DMS53 treated with DMSO at 0.1 percent for 48 hours (cell line): ENCODE measurements around the gene TAAR9.
A peak's percentile ranks its signal among the peaks of the same experiment; 100 is the strongest.
"Not testable (repeated sequence)": the region's sequence is repeated elsewhere in the genome, so short reads cannot be mapped to it uniquely, and the experiment has no call there.

ENCODE experiments used
- DNase-seq: peaks from one replicate; lab custom pipeline; 2025; ENCODE audit not compliant: unreplicated experiment; lab: John Stamatoyannopoulos, UW

Gene TAAR9

DNA sequence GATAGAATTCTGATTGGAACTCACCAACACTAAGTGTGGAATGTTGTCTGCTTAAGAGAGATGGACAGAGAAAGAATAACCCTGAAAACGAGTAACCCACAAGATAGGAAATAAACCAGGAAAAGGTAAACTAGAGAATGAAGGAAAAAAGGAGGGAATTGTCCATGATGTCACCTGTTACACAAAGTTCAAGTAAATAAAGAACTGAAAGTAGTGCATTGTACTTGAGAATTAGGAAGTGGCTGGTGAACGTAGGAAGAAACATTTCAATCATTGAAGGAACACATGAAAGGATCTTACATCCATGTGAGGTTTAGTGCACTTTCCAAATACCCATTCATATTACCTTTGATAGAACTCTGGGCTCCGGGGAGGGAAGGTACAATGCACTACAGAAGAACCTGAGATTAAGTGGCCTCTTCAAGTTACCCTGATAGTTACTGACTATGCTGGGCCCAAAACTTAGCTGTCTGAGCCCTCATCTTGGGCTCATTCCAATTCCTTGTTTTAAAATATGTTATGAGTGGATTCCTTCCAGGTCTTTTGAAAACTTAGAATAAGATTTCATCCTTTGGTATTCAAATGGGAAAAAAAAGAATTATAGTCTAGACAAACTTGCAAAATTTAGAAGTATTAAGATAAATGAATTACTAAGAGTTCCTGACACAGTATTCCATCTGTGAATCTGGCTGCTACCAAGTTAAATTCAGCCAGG, 24.1 kb upstream of the TAAR9 start:
- DNase-seq = no peak

DNA sequence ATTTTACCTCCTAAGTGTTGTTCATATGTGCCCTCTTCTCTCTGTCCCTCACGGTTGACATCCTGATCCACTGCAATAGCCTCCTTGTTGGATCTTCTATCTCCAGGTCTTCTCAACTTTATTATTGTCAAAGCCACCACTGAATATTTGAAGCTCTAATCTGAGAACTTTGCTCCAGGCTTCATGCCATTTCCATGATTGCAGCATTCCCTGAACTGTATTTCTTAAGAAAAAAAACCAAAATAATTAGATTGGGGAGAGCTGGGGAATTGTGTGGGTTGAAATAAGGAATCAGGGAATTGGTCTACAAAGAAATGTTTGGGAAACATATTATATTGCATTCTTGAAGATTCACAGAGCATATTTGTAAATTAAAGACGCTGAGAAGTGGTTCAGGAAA, 22.7 kb upstream of the TAAR9 start:
- no peak for DNase-seq

DNA sequence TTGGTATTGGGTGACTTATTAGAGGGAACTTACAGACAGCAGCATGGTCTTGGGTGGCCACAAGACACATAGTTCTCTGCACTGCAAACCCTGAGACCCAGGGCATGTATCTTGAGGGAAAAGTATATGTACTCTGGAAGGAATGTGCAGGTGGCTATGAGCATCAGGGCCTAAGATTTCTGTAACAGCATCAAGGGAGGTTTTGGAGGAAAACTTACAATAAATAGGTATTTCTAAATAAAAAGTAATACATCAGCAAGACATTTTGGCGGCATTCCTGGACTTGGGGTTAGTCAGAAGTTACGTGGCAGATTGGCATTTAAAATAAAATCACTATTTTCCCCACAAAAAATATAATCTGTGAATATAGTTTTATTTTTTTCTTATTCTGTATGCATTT, 17.1 kb upstream of the TAAR9 start:
- no peak for DNase-seq

DNA sequence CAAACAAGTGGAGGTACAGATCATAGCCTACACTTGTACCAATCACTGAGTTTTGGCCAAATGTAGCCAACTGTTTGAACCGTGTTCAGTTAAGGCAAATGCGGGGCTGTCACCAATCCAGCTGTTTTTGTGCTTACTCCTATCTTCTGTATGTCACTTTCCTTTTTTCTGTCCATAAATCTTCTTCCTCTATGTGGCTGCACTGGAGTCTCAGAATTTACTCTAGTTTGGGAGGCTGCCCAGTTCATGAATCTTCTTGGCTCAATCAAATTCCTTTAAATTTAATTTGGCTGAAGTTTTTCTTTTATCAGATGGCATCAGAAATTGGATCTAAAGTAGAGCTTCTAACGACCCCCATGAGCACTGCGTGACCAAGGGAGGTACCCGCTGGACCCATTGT, 13.4 kb upstream of the TAAR9 start:
- no peak for DNase-seq

DNA sequence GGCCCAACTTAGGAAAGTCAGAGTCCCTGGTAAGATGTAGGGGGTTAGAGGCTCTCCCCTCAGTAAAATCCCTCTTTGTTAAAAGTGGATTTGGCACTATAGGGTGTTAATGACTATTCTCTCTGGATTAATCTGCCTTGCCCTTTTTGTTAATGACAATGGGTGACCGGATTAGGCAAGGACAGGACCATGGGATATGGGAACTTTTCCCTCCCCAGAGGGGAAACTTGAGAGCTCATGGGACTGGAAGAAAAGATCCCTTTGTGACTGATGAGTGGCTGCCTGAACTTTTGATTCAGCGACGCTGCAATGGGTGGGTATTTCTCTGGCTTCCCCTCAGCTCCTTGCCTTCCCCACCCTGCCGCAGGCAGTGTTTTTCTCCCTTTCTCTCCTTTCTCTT, 12.2 kb upstream of the TAAR9 start:
- DNase-seq = no peak

DNA sequence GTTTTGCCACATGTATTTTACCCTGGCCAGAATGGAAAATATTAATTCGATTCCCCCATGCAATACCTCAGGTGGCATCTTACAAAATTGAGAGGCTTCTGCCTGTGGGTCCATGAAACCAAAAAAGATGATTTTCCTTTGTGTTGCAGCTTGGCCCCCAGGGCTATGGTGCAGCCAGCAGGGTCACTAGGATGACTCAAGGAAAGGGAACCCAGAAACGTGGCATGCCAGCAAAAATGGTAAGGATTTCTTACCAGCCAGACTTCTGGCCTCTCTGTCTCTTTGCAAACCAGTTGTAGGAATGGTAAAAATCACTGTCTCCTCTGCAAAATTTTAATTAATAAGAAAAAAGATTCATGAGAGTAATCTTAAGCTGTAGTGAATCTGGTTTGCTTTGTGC, 11.6 kb upstream of the TAAR9 start:
- no peak for DNase-seq

DNA sequence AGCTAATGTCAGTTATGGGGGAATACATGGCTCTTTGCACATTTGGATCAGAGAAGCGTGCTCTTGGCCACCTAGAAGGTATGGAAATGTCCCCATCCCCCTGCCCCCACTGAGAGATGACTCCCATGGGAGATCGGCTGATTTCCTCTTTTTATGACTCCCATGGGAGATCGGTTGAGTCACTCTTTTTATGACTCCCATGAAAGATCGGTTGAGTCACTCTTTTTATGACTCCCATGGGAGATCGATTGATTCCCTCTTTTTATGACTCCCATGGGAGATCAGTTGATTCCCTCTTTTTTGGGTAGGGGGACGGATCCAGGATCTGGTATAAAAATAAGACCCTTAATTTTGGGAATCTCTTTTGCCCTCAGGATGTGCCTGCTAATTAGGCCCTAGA, 10.3 kb upstream of the TAAR9 start:
- no peak for DNase-seq

DNA sequence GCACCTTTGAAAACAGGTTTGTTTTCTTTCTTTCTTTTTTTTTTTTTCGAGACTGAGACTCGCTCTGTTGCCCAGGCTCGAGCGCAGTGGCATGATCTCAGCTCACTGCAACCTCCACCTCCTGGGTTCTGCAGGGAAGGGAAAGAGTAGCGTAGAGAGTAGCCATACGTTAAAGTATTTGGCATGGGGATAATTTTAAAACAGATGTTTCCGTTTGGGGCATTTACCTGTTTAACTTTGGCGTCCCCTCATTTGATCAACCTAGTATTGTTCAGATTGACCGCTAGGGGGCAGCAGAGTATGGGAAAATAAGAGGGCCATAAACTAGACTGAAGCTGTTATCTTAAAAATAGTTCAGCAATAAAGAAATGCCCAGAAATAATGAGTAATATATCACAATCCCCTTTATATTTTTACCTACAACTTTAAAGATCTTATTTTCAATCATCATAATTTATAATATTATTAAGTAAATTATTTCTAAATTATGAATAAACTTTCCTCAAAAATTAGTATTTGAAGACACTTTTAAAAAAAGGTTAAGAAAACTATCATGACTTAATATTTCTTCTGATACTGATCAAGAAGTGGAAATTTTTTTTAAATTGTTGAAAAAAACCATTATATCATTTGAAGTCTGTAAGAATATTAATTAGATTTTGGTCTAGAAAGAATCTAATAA, 7.6 kb upstream of the TAAR9 start:
- peak; percentile 39 for DNase-seq

DNA sequence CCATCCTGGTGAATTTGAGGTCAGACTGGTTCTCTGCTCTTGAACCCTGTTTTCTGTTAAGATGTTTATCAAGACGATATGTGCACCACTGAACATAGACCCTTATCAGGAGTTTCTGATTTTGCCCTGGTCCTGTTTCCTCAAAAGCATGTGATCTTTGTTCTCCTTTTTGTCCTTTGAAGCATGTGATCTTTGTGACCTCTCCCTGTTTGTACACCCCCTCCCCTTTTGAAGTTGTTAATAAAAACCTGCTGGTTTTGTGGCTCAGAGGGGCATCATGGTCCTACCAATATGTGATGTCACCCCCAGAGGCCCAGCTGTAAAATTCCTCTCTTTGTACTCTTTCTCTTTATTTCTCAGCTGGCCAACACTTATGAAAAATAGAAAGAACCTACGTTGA, 3.5 kb upstream of the TAAR9 start:
- not testable (repeated sequence) for DNase-seq

DNA sequence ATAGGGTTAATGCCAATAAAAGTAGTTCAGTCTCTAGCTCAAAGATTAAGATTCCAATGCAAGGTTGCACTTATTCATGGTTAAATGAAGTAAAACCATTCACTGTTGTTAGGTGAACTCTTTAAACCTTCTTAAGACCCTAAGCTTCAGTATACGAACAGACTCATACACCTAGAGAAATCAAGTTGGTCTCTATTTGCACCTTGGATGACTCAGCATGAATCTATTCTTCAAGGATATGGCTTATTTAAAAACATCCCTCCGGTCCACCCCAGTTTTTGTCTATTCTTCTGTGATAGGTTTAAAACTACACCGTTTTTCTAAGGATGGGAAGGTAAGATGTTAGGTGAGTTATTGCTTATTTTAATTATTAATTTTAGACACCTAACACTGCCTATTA, 932 bp upstream of the TAAR9 start:
- no peak for DNase-seq

DNA sequence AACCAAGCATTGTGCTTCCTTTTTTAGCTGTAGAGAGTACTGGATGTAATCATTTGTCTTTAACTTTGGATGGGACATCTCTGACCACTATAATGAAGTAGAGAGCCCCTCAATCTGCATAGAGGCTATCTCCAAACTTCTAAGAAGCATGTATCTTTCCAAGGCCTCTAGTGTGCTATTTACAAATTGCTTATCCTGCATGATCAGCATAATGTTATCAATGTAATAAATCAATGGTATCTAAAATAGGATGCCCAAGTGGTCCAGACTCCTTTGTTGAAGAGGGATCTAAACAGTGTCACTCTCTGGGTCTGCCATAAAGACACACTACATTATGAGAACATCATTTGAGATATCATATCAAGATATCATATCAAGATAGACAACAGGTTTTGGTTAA, 6.7 kb downstream of the TAAR9 start:
- DNase-seq = no peak

DNA sequence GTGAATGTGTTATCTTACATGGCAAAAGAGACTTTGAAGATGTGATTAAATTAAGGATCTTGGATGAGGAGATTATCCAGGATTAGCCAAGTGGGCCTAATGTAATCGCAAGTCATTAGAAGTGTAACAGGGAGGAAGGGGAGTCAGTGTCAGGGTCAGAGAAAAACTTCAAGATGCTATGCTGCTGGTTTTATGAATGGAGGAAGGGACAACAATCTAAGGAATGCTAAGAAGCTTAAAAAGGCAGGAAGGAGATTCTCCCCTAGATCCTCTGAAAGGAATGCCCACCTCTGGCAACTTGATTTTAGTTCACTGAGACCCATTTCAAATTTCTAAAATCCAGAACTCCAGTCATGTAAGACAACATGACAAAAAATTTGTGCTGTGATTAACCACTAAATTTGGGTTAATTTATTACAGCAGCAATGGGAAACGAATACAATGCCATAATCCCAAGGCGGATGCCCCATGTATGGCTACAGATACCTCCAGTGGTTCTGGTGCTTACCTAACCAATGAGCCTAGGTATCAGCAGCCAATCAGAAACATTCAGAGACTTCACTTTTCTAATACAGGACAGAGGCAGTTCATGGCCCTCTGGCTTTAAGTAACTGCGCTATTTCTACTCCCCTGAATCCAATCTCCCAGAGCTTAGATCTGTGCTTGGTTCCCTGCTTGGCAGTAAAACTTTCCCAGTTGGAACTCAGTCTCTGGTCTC, 10.8 kb downstream of the TAAR9 start:
- DNase-seq = no peak

DNA sequence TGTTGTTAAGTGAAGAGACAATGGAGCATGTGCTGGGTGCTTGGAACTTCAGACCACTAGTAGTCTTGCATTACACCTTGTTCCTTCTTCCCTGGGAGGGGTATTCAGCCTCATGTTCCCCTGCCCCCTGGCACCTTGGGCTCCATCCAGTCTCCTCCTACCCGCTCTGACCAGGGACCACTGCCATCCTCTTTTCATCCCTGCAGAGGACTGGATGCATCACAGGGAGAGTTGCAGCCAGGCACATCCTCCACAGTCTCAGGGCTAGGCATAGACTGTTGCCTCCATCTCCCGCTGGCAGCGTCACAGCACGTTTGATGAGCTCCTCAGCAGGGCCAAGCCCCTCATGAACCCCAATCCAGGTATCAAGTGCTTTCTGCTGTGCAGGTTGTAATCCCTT, 13.1 kb downstream of the TAAR9 start:
- no peak for DNase-seq

DNA sequence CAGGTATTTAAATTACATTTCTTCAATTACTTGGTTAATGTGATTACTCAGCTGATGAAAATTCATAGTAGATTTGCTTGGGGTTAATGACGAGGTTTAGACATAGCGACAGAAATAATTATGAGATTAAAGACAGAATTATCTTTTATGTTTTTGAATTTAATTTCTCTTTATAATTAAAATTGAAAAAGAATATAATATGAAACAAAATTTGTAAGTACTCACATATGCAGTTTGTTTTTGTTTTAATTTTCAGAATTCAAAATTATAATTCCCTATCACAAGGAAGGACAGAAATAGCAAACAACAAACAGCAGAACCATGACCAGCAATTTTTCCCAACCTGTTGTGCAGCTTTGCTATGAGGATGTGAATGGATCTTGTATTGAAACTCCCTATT, 14.3 kb downstream of the TAAR9 start, which contains the start of gene TAAR8:
Gene TAAR8 (plus strand): TSS at position 301 of the 400 bp plus-strand sequence. CDS start 21 bp downstream, at position 322.
- DNase-seq = no peak

DNA sequence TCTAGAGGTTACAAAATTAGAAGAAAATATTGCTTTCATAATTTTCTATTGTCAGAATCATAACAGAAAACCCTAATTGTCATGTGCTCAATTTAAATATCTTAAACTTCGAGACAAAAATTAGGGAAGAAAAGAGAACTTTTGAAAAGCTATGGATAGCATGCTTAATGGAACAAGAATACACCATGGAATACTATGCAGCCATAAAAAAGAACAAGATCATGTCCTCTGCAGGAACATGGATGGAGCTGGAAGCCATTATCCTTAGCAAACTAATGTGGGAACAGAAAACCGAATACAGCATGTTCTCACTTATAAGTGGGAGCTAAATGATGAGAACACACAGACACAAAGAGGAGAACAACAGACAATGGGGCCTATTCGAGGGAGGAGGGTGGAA, 22.0 kb downstream of the TAAR9 start:
- DNase-seq = not testable (repeated sequence)

DNA sequence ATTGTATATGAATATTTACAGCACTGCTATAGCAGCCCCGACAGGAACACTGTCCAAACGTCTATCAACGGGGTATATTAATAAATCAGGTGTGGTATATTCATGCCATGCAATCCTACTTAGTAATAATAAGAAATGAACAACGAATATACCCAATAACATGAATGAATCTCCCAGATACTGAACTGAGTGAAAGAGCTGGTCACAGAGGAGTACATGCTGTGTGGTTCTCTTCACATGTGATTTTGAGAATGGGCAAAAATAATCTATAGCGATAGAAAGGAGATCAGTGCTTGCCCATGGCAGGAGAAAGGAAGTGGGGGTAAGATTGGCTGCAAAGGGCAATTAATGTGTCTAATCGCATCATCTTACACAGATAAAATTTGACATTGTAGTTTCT, 28.3 kb downstream of the TAAR9 start:
- DNase-seq = no peak

DNA sequence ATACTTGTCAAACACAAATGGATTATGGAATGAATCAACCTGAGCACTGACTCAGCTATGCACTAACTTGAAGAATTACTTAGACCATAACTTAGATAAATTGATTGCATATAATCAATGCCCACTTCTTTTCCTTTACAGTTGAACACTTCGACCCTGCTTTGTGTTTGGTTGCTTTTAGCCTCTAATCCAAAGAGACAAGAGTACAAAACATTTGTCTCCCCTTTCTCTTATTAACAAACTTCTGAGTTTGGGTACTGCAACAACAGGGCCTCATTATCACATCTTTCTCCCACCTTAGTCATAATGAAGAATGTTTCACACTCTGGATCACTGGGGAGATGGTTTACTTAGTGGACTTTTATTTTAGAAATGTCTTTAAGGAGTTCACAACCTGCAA, 29.5 kb downstream of the TAAR9 start:
- DNase-seq = no peak

DNA sequence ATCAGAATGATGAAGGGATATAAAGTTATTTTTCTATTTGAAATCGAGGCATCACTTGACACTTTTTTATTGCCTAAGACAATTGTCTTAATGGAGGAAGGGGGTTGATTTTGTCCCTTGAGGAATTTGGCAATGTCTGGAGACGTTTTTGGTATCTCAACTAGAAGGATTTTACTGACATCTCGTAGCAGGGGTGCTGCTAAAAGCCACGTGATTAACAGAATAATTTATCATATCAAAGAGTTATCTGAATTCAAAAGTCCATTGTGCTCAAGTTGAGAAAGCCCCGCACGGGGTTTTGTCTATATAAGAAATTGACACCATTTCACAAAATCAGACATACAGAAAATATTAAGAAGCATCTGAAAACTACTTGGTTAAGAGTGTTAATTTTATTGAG, 30.5 kb downstream of the TAAR9 start:
- no peak for DNase-seq

DNA sequence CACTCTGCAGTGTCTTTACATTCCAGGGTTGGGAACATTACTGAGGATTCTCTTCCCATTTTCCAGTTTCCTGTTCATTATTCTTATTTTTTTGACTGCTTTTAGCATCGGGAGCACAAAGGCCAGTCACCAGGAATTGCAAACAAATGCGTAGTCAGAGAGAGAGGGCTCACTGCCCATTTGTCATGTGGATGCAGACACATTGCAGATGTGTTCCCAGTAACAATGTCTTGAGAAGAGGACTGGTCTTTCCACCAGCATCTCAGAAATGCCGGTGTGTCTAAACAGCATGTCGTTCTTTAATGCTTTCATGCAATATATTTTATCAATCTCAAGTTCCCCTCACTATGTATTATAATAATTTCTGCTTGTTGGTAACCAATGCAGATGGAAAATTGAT, 31.1 kb downstream of the TAAR9 start:
- no peak for DNase-seq

DNA sequence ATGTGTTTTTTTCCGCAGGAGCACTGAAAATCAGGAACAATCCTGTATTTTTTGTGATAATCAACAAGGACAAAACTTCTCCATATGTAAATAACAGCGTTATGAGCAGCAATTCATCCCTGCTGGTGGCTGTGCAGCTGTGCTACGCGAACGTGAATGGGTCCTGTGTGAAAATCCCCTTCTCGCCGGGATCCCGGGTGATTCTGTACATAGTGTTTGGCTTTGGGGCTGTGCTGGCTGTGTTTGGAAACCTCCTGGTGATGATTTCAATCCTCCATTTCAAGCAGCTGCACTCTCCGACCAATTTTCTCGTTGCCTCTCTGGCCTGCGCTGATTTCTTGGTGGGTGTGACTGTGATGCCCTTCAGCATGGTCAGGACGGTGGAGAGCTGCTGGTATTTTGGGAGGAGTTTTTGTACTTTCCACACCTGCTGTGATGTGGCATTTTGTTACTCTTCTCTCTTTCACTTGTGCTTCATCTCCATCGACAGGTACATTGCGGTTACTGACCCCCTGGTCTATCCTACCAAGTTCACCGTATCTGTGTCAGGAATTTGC, 32.2 kb downstream of the TAAR9 start, which contains the start of gene TAAR6:
Gene TAAR6 (plus strand): TSS at position 102 of the 557 bp plus-strand sequence. CDS start 0 bp downstream, at position 102.
- no peak for DNase-seq

DNA sequence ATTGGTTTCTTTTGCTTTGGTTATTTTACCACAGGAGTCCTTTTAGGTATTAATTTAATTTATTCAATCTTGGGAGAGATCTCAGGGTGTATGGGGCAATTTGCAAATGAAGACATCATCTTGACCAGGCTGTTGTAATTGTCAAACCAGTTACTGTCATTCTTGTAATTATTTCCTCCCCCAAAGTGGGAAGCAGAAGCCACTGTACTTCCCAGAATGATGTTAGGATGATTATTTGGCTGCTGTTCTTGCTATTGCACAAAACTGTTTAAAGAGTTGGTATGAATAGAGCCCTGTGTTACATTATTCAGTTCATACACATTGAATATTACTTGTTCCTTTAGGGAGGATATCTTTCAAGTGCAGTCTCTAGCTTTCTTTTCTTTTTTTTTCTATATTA, 33.7 kb downstream of the TAAR9 start:
- no peak for DNase-seq

DNA sequence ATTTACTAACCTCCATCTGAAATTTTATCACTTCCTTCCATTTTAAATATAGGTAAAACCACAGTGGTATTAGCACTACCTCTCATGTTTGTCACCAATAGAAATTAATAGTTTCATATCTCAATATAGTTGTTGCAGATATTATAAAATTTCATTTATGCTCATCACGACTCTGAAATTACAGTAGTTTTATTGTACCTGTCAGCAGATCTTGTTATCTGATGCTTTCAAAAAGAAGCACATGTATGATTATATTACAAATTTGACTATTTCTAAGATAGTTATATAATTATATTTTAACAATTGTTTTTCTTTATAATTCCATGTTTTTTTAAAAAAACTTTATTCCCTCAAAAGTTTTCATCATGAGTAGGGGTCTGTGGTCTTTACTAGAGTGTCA, 46.6 kb downstream of the TAAR9 start:
- DNase-seq = no peak
